GM23338 (cell line): Measurements from ENCODE around the gene PHC3. TPM values are rescaled to one million over a fixed set of nuclear protein-coding genes. Genes with fewer than 3 reads are reported as not detected.
A peak's percentile ranks its signal among the peaks of the same experiment; 100 is the strongest.

ENCODE experiments used
- ATAC-seq: fragments of 200-7000 bp; cut with Tn5 transposase; 3 replicates; pipeline ENCODE4 v1.9.1; 2020
- DNase-seq: peaks from one replicate; pipeline ENCODE4 v3.0.0-alpha.2; 2015; ENCODE audit warnings: low spot score
- H2AFZ ChIP-seq: fragments of 200-600 bp; sonication (generic); 2 replicates; pipeline ENCODE4 v1.8.0; 2016; ENCODE audit warnings: antibody characterized with exemption, mild to moderate bottlenecking, moderate library complexity
- H3F3A ChIP-seq: fragments of 200-600 bp; sonication (generic); replicated peaks from 2 replicates; pipeline ENCODE4 v1.8.0; 2017; ENCODE audit warnings: antibody characterized with exemption, mixed run types, low read depth
- H3K27ac ChIP-seq: fragments of 200-600 bp; sonication (generic); 2 replicates; pipeline ENCODE4 v1.6.1; 2016; ENCODE audit warnings: low read depth
- H3K27me3 ChIP-seq: fragments of 200-600 bp; sonication (generic); 2 replicates; pipeline ENCODE4 v1.8.0; 2016; ENCODE audit warnings: mild to moderate bottlenecking, mixed run types, moderate library complexity; ENCODE audit not compliant: insufficient read depth
- H3K36me3 ChIP-seq: fragments of 200-600 bp; sonication (generic); 2 replicates; pipeline ENCODE4 v1.8.0; 2016; ENCODE audit warnings: mild to moderate bottlenecking; ENCODE audit not compliant: insufficient read depth
- H3K4me1 ChIP-seq: fragments of 200-600 bp; sonication (generic); 2 replicates; pipeline ENCODE4 v1.8.0; 2016; ENCODE audit warnings: mild to moderate bottlenecking, moderate library complexity; ENCODE audit not compliant: insufficient read depth
- H3K4me2 ChIP-seq: fragments of 200-600 bp; sonication (generic); 2 replicates; pipeline ENCODE4 v1.7.1; 2017; ENCODE audit warnings: mixed run types
- H3K4me3 ChIP-seq: fragments of 200-600 bp; sonication (generic); 2 replicates; pipeline ENCODE4 v1.6.1; 2016; ENCODE audit warnings: mixed run types
- H3K79me2 ChIP-seq: fragments of 200-600 bp; sonication (generic); replicated peaks from 2 replicates; pipeline ENCODE4 v1.8.0; 2017; ENCODE audit warnings: mild to moderate bottlenecking; ENCODE audit not compliant: insufficient read depth
- H3K9me2 ChIP-seq: fragments of 200-600 bp; sonication (generic); 2 replicates; pipeline ENCODE4 v1.8.0; 2017; ENCODE audit not compliant: insufficient read depth
- H4K20me1 ChIP-seq: fragments of 200-600 bp; sonication (generic); replicated peaks from 2 replicates; pipeline ENCODE4 v1.8.0; 2017; ENCODE audit warnings: mild to moderate bottlenecking; ENCODE audit not compliant: insufficient read depth
- H3K27ac Mint-ChIP-seq: 2 replicates; pipeline ENCODE4 v1.8.0; 2020; ENCODE audit warnings: inconsistent platforms, mild to moderate bottlenecking, moderate library complexity, mixed read lengths
- H3K27me3 Mint-ChIP-seq: 3 replicates; pipeline ENCODE4 v1.8.0; 2022; ENCODE audit warnings: low read depth, mild to moderate bottlenecking, moderate library complexity, mixed read lengths, inconsistent platforms; ENCODE audit not compliant: insufficient read depth, poor library complexity
- H3K36me3 Mint-ChIP-seq: 3 replicates; pipeline ENCODE4 v1.8.0; 2021; ENCODE audit warnings: low read depth, mild to moderate bottlenecking, inconsistent platforms, moderate library complexity, mixed read lengths
- H3K4me1 Mint-ChIP-seq: 3 replicates; pipeline ENCODE4 v1.8.0; 2020; ENCODE audit warnings: mild to moderate bottlenecking, inconsistent platforms, mixed read lengths
- H3K4me3 Mint-ChIP-seq: 3 replicates; pipeline ENCODE4 v1.8.0; 2021; ENCODE audit warnings: moderate library complexity, mild to moderate bottlenecking, inconsistent platforms, mixed read lengths
- H3K9me3 Mint-ChIP-seq: 3 replicates; pipeline ENCODE4 v1.8.0; 2020; ENCODE audit warnings: moderate library complexity, mild to moderate bottlenecking, inconsistent platforms, mixed read lengths
- CREB1 ChIP-seq: fragments of 250-450 bp; sonication (Bioruptor Pico); IDR thresholded peaks from 2 replicates; pipeline ENCODE4 v1.5.0; 2020; ENCODE audit warnings: low read depth, mild to moderate bottlenecking, moderate library complexity
- EZH2 ChIP-seq: fragments of 200-600 bp; sonication (generic); IDR thresholded peaks from one replicate; pipeline ENCODE4 v1.8.0; 2017; ENCODE audit warnings: antibody characterized with exemption, mild to moderate bottlenecking, low read depth; ENCODE audit not compliant: unreplicated experiment
- EZH2phosphoT487 ChIP-seq: fragments of 200-600 bp; sonication (generic); IDR thresholded peaks from one replicate; pipeline ENCODE4 v1.8.1; 2018; ENCODE audit warnings: antibody characterized with exemption; ENCODE audit not compliant: unreplicated experiment
- JUNB ChIP-seq: IDR thresholded peaks from one replicate; pipeline ENCODE4 v1.6.1; 2016; ENCODE audit warnings: antibody characterized with exemption; ENCODE audit not compliant: unreplicated experiment
- NANOG ChIP-seq: IDR thresholded peaks from 2 replicates; pipeline ENCODE4 v1.6.1; 2016; ENCODE audit warnings: antibody characterized with exemption, borderline replicate concordance
- POLR2AphosphoS5 ChIP-seq: IDR thresholded peaks from 2 replicates; pipeline ENCODE4 v1.6.1; 2016; ENCODE audit warnings: antibody characterized with exemption, low read depth
- STAT1 ChIP-seq: IDR thresholded peaks from one replicate; pipeline ENCODE4 v1.6.1; 2016; ENCODE audit warnings: antibody characterized with exemption; ENCODE audit not compliant: unreplicated experiment
- ZNF114 ChIP-seq: fragments of 250-450 bp; sonication (Bioruptor Pico); IDR thresholded peaks from 2 replicates; pipeline ENCODE4 v1.5.0; 2020; ENCODE audit warnings: mild to moderate bottlenecking, moderate library complexity
- polyA plus RNA-seq: library from polyadenylated mRNA; unstranded; fragments of >200 nt; fragmentation: Nextera tagmentation; extraction: Ambion mirVana; gene quantifications from 2 replicates; pipeline ENCODE4 v1.2.1, GENCODE V29; 2016
- total RNA-seq: library from RNA; depleted of rRNA; stranded (reverse); fragments of >200 nt; shearing (Covaris generic); gene quantifications from 2 replicates; pipeline ENCODE4 v1.2.3, GENCODE V29; 2014
- TF ChIP-seq, protein P1 (sequence below), 2 experiments: fragments of 200-600 bp in 1 of 2; sonication (generic) in 1 of 2; conservative IDR thresholded peaks; 2 replicates each; pipeline versions ENCODE4 v1.5.1 to v1.6.1; 2016 to 2017; ENCODE audit warnings: antibody characterized with exemption in 2 of 2, low read depth in 2 of 2, mild to moderate bottlenecking in 2 of 2, moderate library complexity in 1 of 2
- TF ChIP-seq, protein P2 (sequence below): IDR thresholded peaks from one replicate; pipeline ENCODE4 v1.6.1; 2018; ENCODE audit warnings: antibody characterized with exemption; ENCODE audit not compliant: unreplicated experiment

PHC3 gene
- total and polyA plus RNA-seq, 2 experiments from 2014 or later = 23.9 to 83.5 TPM

DNA sequence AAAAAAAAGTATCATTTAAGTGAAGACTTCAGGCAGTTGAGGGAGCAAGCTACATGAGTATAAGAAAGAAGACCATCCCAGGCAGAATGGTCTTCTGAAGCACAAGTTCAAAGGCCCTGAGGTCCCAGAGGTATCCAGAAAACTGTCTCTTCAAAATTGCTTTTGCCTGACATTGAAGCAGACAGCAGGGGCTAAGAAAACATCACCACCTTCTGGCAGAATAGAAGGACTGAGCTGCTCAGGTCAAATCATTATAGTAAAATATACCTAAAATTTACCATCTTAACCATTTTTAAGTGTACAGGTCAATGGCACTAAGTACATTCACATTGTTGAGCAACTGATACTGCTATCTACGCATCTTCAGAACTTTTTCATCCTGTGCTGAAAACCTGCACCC, 127.3 kb downstream of the PHC3 start:
- TF ChIP-seq, protein P1, sequence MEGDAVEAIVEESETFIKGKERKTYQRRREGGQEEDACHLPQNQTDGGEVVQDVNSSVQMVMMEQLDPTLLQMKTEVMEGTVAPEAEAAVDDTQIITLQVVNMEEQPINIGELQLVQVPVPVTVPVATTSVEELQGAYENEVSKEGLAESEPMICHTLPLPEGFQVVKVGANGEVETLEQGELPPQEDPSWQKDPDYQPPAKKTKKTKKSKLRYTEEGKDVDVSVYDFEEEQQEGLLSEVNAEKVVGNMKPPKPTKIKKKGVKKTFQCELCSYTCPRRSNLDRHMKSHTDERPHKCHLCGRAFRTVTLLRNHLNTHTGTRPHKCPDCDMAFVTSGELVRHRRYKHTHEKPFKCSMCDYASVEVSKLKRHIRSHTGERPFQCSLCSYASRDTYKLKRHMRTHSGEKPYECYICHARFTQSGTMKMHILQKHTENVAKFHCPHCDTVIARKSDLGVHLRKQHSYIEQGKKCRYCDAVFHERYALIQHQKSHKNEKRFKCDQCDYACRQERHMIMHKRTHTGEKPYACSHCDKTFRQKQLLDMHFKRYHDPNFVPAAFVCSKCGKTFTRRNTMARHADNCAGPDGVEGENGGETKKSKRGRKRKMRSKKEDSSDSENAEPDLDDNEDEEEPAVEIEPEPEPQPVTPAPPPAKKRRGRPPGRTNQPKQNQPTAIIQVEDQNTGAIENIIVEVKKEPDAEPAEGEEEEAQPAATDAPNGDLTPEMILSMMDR (conservative IDR thresholded peaks at IDR 0.05; ENCODE audit: low read depth in 2 of 2) = peak; percentile 40 to 50
- TF ChIP-seq CREB1 (CRISPR knock-in tag) = no peak
- peaks cover 39% of the 10 kb centered on the region for H3K4me1 Mint-ChIP-seq
- Histone ChIP-seq H3K27me3 (no peaks in the 10 kb centered on the region), H3F3A (0 out of 2 replicates have a peak, but pooled peaks cover 3% of the 10 kb centered on the region), H3K4me1 (peaks cover 30% of the 10 kb centered on the region), H3K9me2 (no peaks in the 10 kb centered on the region), H3K36me3 (no peaks in the 10 kb centered on the region), H3K4me2 (no peak overlapping the region), H3K4me3 (no peak overlapping the region), H3K79me2 (peaks cover 15% of the 10 kb centered on the region), H4K20me1 (no peaks in the 10 kb centered on the region), H3K27ac (no peak overlapping the region), H2AFZ (no peak overlapping the region)
- no peak overlapping the region for H3K27ac Mint-ChIP-seq
- DNase-seq = peak; percentile 30
- no peaks in the 10 kb centered on the region for H3K9me3 Mint-ChIP-seq
- H3K27me3 Mint-ChIP-seq = no peaks in the 10 kb centered on the region
- peaks cover 10% of the 10 kb centered on the region for H3K36me3 Mint-ChIP-seq
- no peak overlapping the region for H3K4me3 Mint-ChIP-seq
- no peak for ATAC-seq

DNA sequence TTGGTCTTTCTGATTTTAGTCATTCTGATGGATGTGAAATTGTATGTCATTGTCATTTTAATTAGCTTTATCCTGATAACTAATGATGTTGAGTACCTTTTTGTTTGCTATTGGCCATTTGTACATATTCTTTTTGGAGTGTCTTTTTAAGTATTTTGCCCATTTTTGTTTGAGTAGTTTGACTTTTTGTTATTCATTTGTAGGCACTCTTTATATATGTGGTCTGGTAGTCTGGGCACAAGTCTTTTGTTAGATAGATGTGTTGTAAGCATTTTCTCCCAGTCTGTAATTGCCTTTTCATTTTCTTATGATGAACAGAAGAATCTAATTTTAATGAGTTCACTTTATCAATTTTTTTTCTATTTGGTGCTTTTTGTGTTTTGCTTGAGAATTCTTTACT, 129.1 kb downstream of the PHC3 start:
- H3K4me3 ChIP-seq = no peak overlapping the region
- H3K4me1 ChIP-seq = peaks cover 12% of the 10 kb centered on the region
- no peaks in the 10 kb centered on the region; the same call in 1 of the 2 replicates for H3K36me3 ChIP-seq
- Mint-ChIP-seq H3K4me3 (no peak overlapping the region), H3K27me3 (no peaks in the 10 kb centered on the region), H3K9me3 (no peaks in the 10 kb centered on the region), H3K27ac (no peak overlapping the region), H3K36me3 (peaks cover 10% of the 10 kb centered on the region), H3K4me1 (peaks cover 23% of the 10 kb centered on the region)
- H2AFZ ChIP-seq = no peak overlapping the region
- H3K27ac ChIP-seq = no peak overlapping the region
- peaks cover 15% of the 10 kb centered on the region for H3K79me2 ChIP-seq
- DNase-seq = no peak
- no peaks in the 10 kb centered on the region for H3K9me2 ChIP-seq
- no peak for ATAC-seq
- no peak overlapping the region for H3K4me2 ChIP-seq
- no peaks in the 10 kb centered on the region for H3K27me3 ChIP-seq
- H3F3A ChIP-seq = 0 out of 2 replicates have a peak, but pooled peaks cover 3% of the 10 kb centered on the region
- no peaks in the 10 kb centered on the region; the same call in 1 of the 2 replicates for H4K20me1 ChIP-seq
- no peak for TF ChIP-seq NANOG
- TF ChIP-seq ZNF114 (CRISPR knock-in tag) = no peak
- no peak for TF ChIP-seq CREB1 (CRISPR knock-in tag)
- TF ChIP-seq, protein P1 (conservative IDR thresholded peaks at IDR 0.05; ENCODE audit: low read depth in 2 of 2) = no peak
- TF ChIP-seq EZH2 = no peak
- TF ChIP-seq POLR2AphosphoS5 = no peak
- no peak for TF ChIP-seq JUNB
- no peak for TF ChIP-seq EZH2phosphoT487
- no peak for TF ChIP-seq STAT1
- TF ChIP-seq, protein P2, sequence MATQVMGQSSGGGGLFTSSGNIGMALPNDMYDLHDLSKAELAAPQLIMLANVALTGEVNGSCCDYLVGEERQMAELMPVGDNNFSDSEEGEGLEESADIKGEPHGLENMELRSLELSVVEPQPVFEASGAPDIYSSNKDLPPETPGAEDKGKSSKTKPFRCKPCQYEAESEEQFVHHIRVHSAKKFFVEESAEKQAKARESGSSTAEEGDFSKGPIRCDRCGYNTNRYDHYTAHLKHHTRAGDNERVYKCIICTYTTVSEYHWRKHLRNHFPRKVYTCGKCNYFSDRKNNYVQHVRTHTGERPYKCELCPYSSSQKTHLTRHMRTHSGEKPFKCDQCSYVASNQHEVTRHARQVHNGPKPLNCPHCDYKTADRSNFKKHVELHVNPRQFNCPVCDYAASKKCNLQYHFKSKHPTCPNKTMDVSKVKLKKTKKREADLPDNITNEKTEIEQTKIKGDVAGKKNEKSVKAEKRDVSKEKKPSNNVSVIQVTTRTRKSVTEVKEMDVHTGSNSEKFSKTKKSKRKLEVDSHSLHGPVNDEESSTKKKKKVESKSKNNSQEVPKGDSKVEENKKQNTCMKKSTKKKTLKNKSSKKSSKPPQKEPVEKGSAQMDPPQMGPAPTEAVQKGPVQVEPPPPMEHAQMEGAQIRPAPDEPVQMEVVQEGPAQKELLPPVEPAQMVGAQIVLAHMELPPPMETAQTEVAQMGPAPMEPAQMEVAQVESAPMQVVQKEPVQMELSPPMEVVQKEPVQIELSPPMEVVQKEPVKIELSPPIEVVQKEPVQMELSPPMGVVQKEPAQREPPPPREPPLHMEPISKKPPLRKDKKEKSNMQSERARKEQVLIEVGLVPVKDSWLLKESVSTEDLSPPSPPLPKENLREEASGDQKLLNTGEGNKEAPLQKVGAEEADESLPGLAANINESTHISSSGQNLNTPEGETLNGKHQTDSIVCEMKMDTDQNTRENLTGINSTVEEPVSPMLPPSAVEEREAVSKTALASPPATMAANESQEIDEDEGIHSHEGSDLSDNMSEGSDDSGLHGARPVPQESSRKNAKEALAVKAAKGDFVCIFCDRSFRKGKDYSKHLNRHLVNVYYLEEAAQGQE = no peak
